Activated B cell treated with CpG ODN at 0.5 μM for 24 hours (primary cell): ENCODE data around the gene SP110. TPM values are rescaled to one million over a fixed set of nuclear protein-coding genes. Genes with fewer than 3 reads are reported as not detected.

Experiments used
- ATAC-seq: fragments of 200-7000 bp; cut with Tn5 transposase; one replicate; pipeline ENCODE4 v1.10.0; 2021; ENCODE audit warnings: low read depth, mild to moderate bottlenecking, moderate library complexity
- CTCF ChIA-PET: fragments of 350-600 bp; sonication (Branson Sonifier 250); formaldehyde crosslinking; loops from one replicate; lab custom pipeline; 2021; ENCODE audit warnings: antibody characterized with exemption; lab: Charles Lee
- POLR2A ChIA-PET: fragments of 350-600 bp; sonication (Branson Sonifier 250); formaldehyde crosslinking; loops from one replicate; lab custom pipeline; 2021; ENCODE audit warnings: antibody characterized with exemption; lab: Charles Lee
- DNase-seq: peaks from one replicate; pipeline ENCODE4 v3.0.0; 2022
- H3K27ac Mint-ChIP-seq: one replicate; pipeline ENCODE4 v1.8.0; 2020; ENCODE audit warnings: mixed read lengths
- H3K27me3 Mint-ChIP-seq: one replicate; pipeline ENCODE4 v1.8.0; 2021; ENCODE audit warnings: mixed read lengths
- H3K36me3 Mint-ChIP-seq: one replicate; pipeline ENCODE4 v1.8.0; 2021; ENCODE audit warnings: low read depth, mixed read lengths
- H3K4me1 Mint-ChIP-seq: one replicate; pipeline ENCODE4 v1.8.0; 2021; ENCODE audit warnings: mixed read lengths
- H3K4me3 Mint-ChIP-seq: one replicate; pipeline ENCODE4 v1.8.0; 2020; ENCODE audit warnings: mild to moderate bottlenecking, mixed read lengths
- H3K9me3 Mint-ChIP-seq: one replicate; pipeline ENCODE4 v1.8.0; 2020; ENCODE audit warnings: mixed read lengths
- intact Hi-C: fragments of 100-400 bp; cut with micrococcal nuclease; formaldehyde crosslinking; loops from one replicate; pipeline ENCODE4 v1.15.1; 2024
- total RNA-seq: library from RNA; stranded (reverse); gene quantifications from 2 replicates; pipeline ENCODE4 v1.2.3, GENCODE V29; 2022
- TF ChIP-seq, protein P1 (sequence below): fragments of 200-600 bp; IDR thresholded peaks from one replicate; pipeline ENCODE4 v1.8.0; 2022; ENCODE audit warnings: antibody characterized with exemption, mild to moderate bottlenecking

SP110 gene
- total RNA-seq, 1 donor from 2014 or later, result 147 TPM

DNA sequence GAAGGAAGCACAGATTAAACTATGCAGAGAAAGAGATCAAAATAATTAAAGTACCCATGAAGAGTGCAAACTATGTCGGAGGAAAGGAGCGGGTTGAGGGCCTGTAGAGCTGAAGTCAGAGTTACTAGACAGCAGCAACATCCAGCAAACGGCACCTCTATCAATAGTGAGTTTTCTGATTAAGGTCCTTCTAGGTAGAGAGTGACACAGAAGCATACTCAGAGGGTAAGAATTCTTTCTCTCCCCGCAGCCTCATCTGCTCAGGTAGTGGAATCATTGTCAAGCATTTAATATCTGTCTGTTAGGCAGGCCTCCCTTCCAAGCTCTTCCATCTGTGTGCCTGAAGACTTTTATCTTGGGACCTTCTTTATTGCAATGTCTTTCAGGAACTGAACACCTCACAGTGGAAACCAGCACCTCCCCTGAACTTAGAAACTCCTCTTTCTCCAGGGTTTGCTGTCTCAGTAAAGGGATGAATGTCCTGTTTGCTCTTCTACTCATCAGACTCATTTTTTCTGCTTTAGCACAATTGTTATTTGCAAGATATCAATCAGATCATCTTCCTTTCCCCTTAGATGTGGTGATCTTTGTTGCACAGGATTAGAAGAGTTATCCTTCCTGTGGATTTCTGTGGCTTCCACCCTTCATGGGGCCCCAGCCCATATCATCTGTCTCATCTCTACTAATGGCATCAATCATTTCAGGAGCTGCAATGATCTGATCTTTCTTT is 34.5 kb upstream of the SP110 start:
- TF ChIP-seq, protein P1, sequence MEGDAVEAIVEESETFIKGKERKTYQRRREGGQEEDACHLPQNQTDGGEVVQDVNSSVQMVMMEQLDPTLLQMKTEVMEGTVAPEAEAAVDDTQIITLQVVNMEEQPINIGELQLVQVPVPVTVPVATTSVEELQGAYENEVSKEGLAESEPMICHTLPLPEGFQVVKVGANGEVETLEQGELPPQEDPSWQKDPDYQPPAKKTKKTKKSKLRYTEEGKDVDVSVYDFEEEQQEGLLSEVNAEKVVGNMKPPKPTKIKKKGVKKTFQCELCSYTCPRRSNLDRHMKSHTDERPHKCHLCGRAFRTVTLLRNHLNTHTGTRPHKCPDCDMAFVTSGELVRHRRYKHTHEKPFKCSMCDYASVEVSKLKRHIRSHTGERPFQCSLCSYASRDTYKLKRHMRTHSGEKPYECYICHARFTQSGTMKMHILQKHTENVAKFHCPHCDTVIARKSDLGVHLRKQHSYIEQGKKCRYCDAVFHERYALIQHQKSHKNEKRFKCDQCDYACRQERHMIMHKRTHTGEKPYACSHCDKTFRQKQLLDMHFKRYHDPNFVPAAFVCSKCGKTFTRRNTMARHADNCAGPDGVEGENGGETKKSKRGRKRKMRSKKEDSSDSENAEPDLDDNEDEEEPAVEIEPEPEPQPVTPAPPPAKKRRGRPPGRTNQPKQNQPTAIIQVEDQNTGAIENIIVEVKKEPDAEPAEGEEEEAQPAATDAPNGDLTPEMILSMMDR, result no peak
- ChIA-PET POLR2A (interaction anchor here (0.9 to 1.5 kb wide), 3 partner anchors 14 to 51 kb away, joined by 3 to 4 read pairs (median 3); partner anchors contain the start of gene SP110), CTCF (interaction anchor here (0.9 kb wide), 1 partner anchor 52 kb away, joined by 5 read pairs; no protein-coding TSS in a partner anchor)
- DNase-seq, result no peak
- ATAC-seq, result no peak
- Mint-ChIP-seq H3K4me3 (no peak overlapping the region), H3K9me3 (no peaks in the 10 kb centered on the region), H3K36me3 (peaks cover 24% of the 10 kb centered on the region), H3K27me3 (no peaks in the 10 kb centered on the region), H3K4me1 (peaks cover 24% of the 10 kb centered on the region), H3K27ac (no peak overlapping the region)
- intact Hi-C loops, result no loop called here

DNA sequence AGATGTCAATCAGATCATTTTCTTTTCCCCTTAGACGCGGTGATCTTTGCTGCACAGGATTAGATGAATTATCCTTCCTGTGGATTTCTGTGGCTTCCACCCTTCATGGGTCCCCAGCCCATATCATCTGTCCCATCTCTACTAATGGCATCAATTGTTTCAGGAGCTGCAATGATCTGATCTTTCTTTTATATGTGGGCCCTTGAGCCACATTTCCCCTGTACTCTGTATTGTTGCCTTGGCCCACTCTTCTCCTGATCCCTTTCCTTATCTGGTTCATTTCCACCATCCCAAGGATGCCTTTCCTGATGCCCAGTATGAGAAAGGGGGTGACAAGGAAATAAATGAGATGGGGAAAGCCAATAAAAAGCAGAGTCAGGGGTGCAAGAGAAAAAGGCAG is 30.4 kb upstream of the SP110 start:
- no peak overlapping the region for H3K4me3 Mint-ChIP-seq
- no peak overlapping the region for H3K27ac Mint-ChIP-seq
- no peaks in the 10 kb centered on the region for H3K9me3 Mint-ChIP-seq
- intact Hi-C loops, result no loop called here
- CTCF ChIA-PET, result no interaction called here
- no peaks in the 10 kb centered on the region for H3K36me3 Mint-ChIP-seq
- H3K4me1 Mint-ChIP-seq, result no peaks in the 10 kb centered on the region
- ATAC-seq (no peak), DNase-seq (no peak)
- no peaks in the 10 kb centered on the region for H3K27me3 Mint-ChIP-seq
- POLR2A ChIA-PET, result no interaction called here
- TF ChIP-seq, protein P1, result no peak

DNA sequence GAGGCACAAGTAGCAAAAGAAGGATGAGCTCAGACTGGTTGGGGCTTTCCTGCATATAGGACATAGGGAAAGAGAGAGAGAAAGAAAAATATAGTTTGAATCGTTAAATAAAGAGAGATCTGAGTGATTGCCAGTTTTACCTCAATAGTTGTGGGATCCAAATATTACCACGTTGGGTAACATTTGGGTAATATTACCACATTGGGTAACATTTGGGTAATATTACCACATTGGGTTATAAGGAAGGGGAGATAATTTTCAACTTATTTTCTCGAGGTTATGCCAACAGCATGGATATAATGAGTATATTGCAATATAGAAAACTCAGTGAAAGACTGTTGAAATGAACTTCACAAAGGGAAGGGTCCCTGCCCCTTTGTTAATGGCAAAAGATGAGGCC is 26.4 kb upstream of the SP110 start:
- DNase-seq (no peak), ATAC-seq (no peak)
- Mint-ChIP-seq H3K4me3 (no peak overlapping the region), H3K27ac (no peak overlapping the region), H3K9me3 (no peaks in the 10 kb centered on the region), H3K4me1 (no peaks in the 10 kb centered on the region), H3K36me3 (peaks cover 21% of the 10 kb centered on the region), H3K27me3 (no peaks in the 10 kb centered on the region)
- intact Hi-C loops, result no loop called here
- ChIA-PET POLR2A (interaction anchor here (0.6 to 2.0 kb wide), 5 partner anchors 12 to 44 kb away, joined by 3 to 8 read pairs (median 3); partner anchors contain the start of gene SP140), CTCF (no interaction called here)
- TF ChIP-seq, protein P1, result no peak

DNA sequence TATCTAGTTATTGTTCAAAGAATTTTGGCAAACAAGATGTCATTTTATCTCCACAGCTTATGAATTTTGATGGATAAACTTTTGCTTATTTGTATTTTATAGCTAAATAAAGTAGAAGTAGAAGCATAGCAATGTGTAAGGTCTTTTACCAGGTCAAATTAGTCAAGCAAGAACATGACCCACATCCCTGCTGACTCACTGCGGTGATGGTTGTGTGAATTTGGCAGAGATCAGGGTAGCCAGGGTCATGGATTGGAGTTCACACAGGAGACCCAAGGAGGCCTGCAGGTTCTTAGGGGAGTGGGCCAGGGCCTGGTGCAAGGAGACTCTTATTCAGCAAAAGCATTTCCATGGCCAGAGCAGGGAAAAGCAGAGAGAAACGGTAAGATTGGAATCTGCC is 24.4 kb upstream of the SP110 start:
- H3K27ac Mint-ChIP-seq, result no peak overlapping the region
- DNase-seq (no peak), ATAC-seq (no peak)
- TF ChIP-seq, protein P1, result no peak
- no peaks in the 10 kb centered on the region for H3K4me1 Mint-ChIP-seq
- H3K4me3 Mint-ChIP-seq, result no peak overlapping the region
- CTCF ChIA-PET, result no interaction called here
- H3K27me3 Mint-ChIP-seq, result no peaks in the 10 kb centered on the region
- POLR2A ChIA-PET, result interaction anchor here (1.0 to 1.4 kb wide), 2 partner anchors 12 to 16 kb away, joined by 3 to 4 read pairs; no protein-coding TSS in a partner anchor
- no peaks in the 10 kb centered on the region for H3K9me3 Mint-ChIP-seq
- peaks cover 40% of the 10 kb centered on the region for H3K36me3 Mint-ChIP-seq
- intact Hi-C loops, result no loop called here

DNA sequence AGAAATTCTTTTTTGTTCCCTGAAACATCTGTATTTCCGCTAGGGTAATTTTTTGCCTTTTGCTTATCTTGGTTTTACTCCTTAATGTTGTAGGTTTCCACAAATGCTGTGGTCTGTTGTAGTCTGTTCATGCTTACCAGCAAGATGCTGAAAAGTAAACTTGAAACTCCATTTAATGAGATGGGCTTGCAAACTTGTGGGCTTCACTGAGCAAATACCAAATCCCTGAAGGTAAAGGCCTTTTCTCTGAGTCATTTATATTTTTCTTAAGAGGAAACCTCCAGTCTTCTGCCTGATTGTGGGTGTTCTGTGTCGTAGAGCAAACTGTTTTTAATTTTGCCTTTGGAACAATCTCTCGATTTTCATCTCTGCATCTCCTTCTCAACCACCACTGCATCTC is 15.1 kb upstream of the SP110 start:
- Mint-ChIP-seq H3K36me3 (peaks cover 85% of the 10 kb centered on the region), H3K27me3 (no peaks in the 10 kb centered on the region), H3K9me3 (peaks cover 8% of the 10 kb centered on the region), H3K27ac (peak overlapping the region; percentile 84), H3K4me3 (peak overlapping the region; percentile 66), H3K4me1 (peaks cover 64% of the 10 kb centered on the region)
- CTCF ChIA-PET, result interaction anchor here (2.8 kb wide), 1 partner anchor 32 kb away, joined by 10 read pairs; no protein-coding TSS in a partner anchor
- POLR2A ChIA-PET, result no interaction called here
- TF ChIP-seq, protein P1, result no peak
- intact Hi-C loops, result loop anchor here (1.0 kb wide), 2 partner anchors 9 to 32 kb away; no protein-coding TSS in a partner anchor
- ATAC-seq (peak; percentile 56), DNase-seq (no peak)
